GM23338 (cell line): ENCODE data around the gene ADCY5. TPM values are rescaled to one million over a fixed set of nuclear protein-coding genes. Genes with fewer than 3 reads are reported as not detected.
A peak's percentile ranks its signal among the peaks of the same experiment; 100 is the strongest.

Experiments used
- ATAC-seq: fragments of 200-7000 bp; cut with Tn5 transposase; 3 replicates; pipeline ENCODE4 v1.9.1; 2020
- DNase-seq: peaks from one replicate; pipeline ENCODE4 v3.0.0-alpha.2; 2015; ENCODE audit warnings: low spot score
- H2AFZ ChIP-seq: fragments of 200-600 bp; sonication (generic); 2 replicates; pipeline ENCODE4 v1.8.0; 2016; ENCODE audit warnings: antibody characterized with exemption, mild to moderate bottlenecking, moderate library complexity
- H3F3A ChIP-seq: fragments of 200-600 bp; sonication (generic); replicated peaks from 2 replicates; pipeline ENCODE4 v1.8.0; 2017; ENCODE audit warnings: antibody characterized with exemption, mixed run types, low read depth
- H3K27ac ChIP-seq: fragments of 200-600 bp; sonication (generic); 2 replicates; pipeline ENCODE4 v1.6.1; 2016; ENCODE audit warnings: low read depth
- H3K27me3 ChIP-seq: fragments of 200-600 bp; sonication (generic); 2 replicates; pipeline ENCODE4 v1.8.0; 2016; ENCODE audit warnings: mild to moderate bottlenecking, mixed run types, moderate library complexity; ENCODE audit not compliant: insufficient read depth
- H3K36me3 ChIP-seq: fragments of 200-600 bp; sonication (generic); 2 replicates; pipeline ENCODE4 v1.8.0; 2016; ENCODE audit warnings: mild to moderate bottlenecking; ENCODE audit not compliant: insufficient read depth
- H3K4me1 ChIP-seq: fragments of 200-600 bp; sonication (generic); 2 replicates; pipeline ENCODE4 v1.8.0; 2016; ENCODE audit warnings: mild to moderate bottlenecking, moderate library complexity; ENCODE audit not compliant: insufficient read depth
- H3K4me2 ChIP-seq: fragments of 200-600 bp; sonication (generic); 2 replicates; pipeline ENCODE4 v1.7.1; 2017; ENCODE audit warnings: mixed run types
- H3K4me3 ChIP-seq: fragments of 200-600 bp; sonication (generic); 2 replicates; pipeline ENCODE4 v1.6.1; 2016; ENCODE audit warnings: mixed run types
- H3K79me2 ChIP-seq: fragments of 200-600 bp; sonication (generic); replicated peaks from 2 replicates; pipeline ENCODE4 v1.8.0; 2017; ENCODE audit warnings: mild to moderate bottlenecking; ENCODE audit not compliant: insufficient read depth
- H3K9me2 ChIP-seq: fragments of 200-600 bp; sonication (generic); 2 replicates; pipeline ENCODE4 v1.8.0; 2017; ENCODE audit not compliant: insufficient read depth
- H4K20me1 ChIP-seq: fragments of 200-600 bp; sonication (generic); replicated peaks from 2 replicates; pipeline ENCODE4 v1.8.0; 2017; ENCODE audit warnings: mild to moderate bottlenecking; ENCODE audit not compliant: insufficient read depth
- H3K27ac Mint-ChIP-seq: 2 replicates; pipeline ENCODE4 v1.8.0; 2020; ENCODE audit warnings: inconsistent platforms, mild to moderate bottlenecking, moderate library complexity, mixed read lengths
- H3K27me3 Mint-ChIP-seq: 3 replicates; pipeline ENCODE4 v1.8.0; 2022; ENCODE audit warnings: low read depth, mild to moderate bottlenecking, moderate library complexity, mixed read lengths, inconsistent platforms; ENCODE audit not compliant: insufficient read depth, poor library complexity
- H3K36me3 Mint-ChIP-seq: 3 replicates; pipeline ENCODE4 v1.8.0; 2021; ENCODE audit warnings: low read depth, mild to moderate bottlenecking, inconsistent platforms, moderate library complexity, mixed read lengths
- H3K4me1 Mint-ChIP-seq: 3 replicates; pipeline ENCODE4 v1.8.0; 2020; ENCODE audit warnings: mild to moderate bottlenecking, inconsistent platforms, mixed read lengths
- H3K4me3 Mint-ChIP-seq: 3 replicates; pipeline ENCODE4 v1.8.0; 2021; ENCODE audit warnings: moderate library complexity, mild to moderate bottlenecking, inconsistent platforms, mixed read lengths
- H3K9me3 Mint-ChIP-seq: 3 replicates; pipeline ENCODE4 v1.8.0; 2020; ENCODE audit warnings: moderate library complexity, mild to moderate bottlenecking, inconsistent platforms, mixed read lengths
- CREB1 ChIP-seq: fragments of 250-450 bp; sonication (Bioruptor Pico); IDR thresholded peaks from 2 replicates; pipeline ENCODE4 v1.5.0; 2020; ENCODE audit warnings: low read depth, mild to moderate bottlenecking, moderate library complexity
- EZH2phosphoT487 ChIP-seq: fragments of 200-600 bp; sonication (generic); IDR thresholded peaks from one replicate; pipeline ENCODE4 v1.8.1; 2018; ENCODE audit warnings: antibody characterized with exemption; ENCODE audit not compliant: unreplicated experiment
- POLR2AphosphoS5 ChIP-seq: IDR thresholded peaks from 2 replicates; pipeline ENCODE4 v1.6.1; 2016; ENCODE audit warnings: antibody characterized with exemption, low read depth
- ZNF114 ChIP-seq: fragments of 250-450 bp; sonication (Bioruptor Pico); IDR thresholded peaks from 2 replicates; pipeline ENCODE4 v1.5.0; 2020; ENCODE audit warnings: mild to moderate bottlenecking, moderate library complexity
- ZNF331 ChIP-seq: fragments of 250-450 bp; sonication (Bioruptor Pico); IDR thresholded peaks from 2 replicates; pipeline ENCODE4 v1.5.0; 2020; ENCODE audit warnings: low read depth, mild to moderate bottlenecking, moderate library complexity
- polyA plus RNA-seq: library from polyadenylated mRNA; unstranded; fragments of >200 nt; fragmentation: Nextera tagmentation; extraction: Ambion mirVana; gene quantifications from 2 replicates; pipeline ENCODE4 v1.2.1, GENCODE V29; 2016
- total RNA-seq: library from RNA; depleted of rRNA; stranded (reverse); fragments of >200 nt; shearing (Covaris generic); gene quantifications from 2 replicates; pipeline ENCODE4 v1.2.3, GENCODE V29; 2014
- TF ChIP-seq, protein P1 (sequence below): fragments of 250-450 bp; sonication (Bioruptor Pico); IDR thresholded peaks from 2 replicates; pipeline ENCODE4 v1.5.0; 2020; ENCODE audit warnings: mild to moderate bottlenecking, moderate library complexity
- TF ChIP-seq, protein P2 (sequence below), 2 experiments: fragments of 200-600 bp in 1 of 2; sonication (generic) in 1 of 2; conservative IDR thresholded peaks; 2 replicates each; pipeline versions ENCODE4 v1.5.1 to v1.6.1; 2016 to 2017; ENCODE audit warnings: antibody characterized with exemption in 2 of 2, low read depth in 2 of 2, mild to moderate bottlenecking in 2 of 2, moderate library complexity in 1 of 2
- TF ChIP-seq, protein P3 (sequence below): IDR thresholded peaks from one replicate; pipeline ENCODE4 v1.6.1; 2018; ENCODE audit warnings: antibody characterized with exemption; ENCODE audit not compliant: unreplicated experiment
- TF ChIP-seq, protein P4 (sequence below): IDR thresholded peaks from 2 replicates; pipeline ENCODE4 v1.6.1; 2016; ENCODE audit warnings: antibody characterized with exemption

ADCY5 gene
- total and polyA plus RNA-seq, 2 experiments from 2014 or later, result 3.5 to 10.2 TPM

DNA sequence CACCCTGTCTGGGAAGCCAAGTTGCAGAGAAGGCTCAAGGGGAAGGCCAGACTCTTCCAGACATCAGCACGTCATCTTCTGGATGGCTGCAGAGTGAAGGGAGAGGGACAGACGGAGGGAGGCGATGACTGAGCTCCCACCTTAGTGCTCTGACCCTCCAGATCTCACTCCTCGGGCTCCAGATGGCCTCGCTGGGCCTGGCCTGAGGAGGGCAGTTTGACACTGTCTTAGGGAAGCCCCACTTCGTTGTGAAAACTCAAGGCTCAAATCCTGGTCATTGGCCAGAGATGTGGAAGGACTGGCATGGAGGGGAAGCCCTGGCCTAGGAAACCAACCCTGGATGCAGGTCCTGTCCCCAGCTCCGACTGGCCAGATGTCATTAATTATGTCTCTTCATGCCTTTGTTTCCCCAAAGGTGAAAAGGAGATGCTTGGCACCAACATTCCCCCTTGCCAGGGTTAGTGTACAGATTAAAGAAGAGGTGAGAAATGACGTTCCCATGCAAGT, 70.4 kb downstream of the ADCY5 start:
- Histone ChIP-seq H3K36me3 (no peaks in the 10 kb centered on the region), H3F3A (no peaks in the 10 kb centered on the region), H3K27ac (no peak overlapping the region), H3K79me2 (no peaks in the 10 kb centered on the region), H3K4me2 (no peak overlapping the region), H3K9me2 (no peaks in the 10 kb centered on the region), H2AFZ (no peak overlapping the region), H3K27me3 (no peaks in the 10 kb centered on the region), H4K20me1 (no peaks in the 10 kb centered on the region), H3K4me1 (peaks cover 4% of the 10 kb centered on the region), H3K4me3 (no peak overlapping the region)
- Mint-ChIP-seq H3K4me3 (no peak overlapping the region), H3K9me3 (no peaks in the 10 kb centered on the region), H3K27ac (no peak overlapping the region), H3K36me3 (no peaks in the 10 kb centered on the region), H3K27me3 (peaks cover 3% of the 10 kb centered on the region), H3K4me1 (peaks cover 10% of the 10 kb centered on the region)
- ATAC-seq (no peak), DNase-seq (no peak)
- TF ChIP-seq, protein P1, sequence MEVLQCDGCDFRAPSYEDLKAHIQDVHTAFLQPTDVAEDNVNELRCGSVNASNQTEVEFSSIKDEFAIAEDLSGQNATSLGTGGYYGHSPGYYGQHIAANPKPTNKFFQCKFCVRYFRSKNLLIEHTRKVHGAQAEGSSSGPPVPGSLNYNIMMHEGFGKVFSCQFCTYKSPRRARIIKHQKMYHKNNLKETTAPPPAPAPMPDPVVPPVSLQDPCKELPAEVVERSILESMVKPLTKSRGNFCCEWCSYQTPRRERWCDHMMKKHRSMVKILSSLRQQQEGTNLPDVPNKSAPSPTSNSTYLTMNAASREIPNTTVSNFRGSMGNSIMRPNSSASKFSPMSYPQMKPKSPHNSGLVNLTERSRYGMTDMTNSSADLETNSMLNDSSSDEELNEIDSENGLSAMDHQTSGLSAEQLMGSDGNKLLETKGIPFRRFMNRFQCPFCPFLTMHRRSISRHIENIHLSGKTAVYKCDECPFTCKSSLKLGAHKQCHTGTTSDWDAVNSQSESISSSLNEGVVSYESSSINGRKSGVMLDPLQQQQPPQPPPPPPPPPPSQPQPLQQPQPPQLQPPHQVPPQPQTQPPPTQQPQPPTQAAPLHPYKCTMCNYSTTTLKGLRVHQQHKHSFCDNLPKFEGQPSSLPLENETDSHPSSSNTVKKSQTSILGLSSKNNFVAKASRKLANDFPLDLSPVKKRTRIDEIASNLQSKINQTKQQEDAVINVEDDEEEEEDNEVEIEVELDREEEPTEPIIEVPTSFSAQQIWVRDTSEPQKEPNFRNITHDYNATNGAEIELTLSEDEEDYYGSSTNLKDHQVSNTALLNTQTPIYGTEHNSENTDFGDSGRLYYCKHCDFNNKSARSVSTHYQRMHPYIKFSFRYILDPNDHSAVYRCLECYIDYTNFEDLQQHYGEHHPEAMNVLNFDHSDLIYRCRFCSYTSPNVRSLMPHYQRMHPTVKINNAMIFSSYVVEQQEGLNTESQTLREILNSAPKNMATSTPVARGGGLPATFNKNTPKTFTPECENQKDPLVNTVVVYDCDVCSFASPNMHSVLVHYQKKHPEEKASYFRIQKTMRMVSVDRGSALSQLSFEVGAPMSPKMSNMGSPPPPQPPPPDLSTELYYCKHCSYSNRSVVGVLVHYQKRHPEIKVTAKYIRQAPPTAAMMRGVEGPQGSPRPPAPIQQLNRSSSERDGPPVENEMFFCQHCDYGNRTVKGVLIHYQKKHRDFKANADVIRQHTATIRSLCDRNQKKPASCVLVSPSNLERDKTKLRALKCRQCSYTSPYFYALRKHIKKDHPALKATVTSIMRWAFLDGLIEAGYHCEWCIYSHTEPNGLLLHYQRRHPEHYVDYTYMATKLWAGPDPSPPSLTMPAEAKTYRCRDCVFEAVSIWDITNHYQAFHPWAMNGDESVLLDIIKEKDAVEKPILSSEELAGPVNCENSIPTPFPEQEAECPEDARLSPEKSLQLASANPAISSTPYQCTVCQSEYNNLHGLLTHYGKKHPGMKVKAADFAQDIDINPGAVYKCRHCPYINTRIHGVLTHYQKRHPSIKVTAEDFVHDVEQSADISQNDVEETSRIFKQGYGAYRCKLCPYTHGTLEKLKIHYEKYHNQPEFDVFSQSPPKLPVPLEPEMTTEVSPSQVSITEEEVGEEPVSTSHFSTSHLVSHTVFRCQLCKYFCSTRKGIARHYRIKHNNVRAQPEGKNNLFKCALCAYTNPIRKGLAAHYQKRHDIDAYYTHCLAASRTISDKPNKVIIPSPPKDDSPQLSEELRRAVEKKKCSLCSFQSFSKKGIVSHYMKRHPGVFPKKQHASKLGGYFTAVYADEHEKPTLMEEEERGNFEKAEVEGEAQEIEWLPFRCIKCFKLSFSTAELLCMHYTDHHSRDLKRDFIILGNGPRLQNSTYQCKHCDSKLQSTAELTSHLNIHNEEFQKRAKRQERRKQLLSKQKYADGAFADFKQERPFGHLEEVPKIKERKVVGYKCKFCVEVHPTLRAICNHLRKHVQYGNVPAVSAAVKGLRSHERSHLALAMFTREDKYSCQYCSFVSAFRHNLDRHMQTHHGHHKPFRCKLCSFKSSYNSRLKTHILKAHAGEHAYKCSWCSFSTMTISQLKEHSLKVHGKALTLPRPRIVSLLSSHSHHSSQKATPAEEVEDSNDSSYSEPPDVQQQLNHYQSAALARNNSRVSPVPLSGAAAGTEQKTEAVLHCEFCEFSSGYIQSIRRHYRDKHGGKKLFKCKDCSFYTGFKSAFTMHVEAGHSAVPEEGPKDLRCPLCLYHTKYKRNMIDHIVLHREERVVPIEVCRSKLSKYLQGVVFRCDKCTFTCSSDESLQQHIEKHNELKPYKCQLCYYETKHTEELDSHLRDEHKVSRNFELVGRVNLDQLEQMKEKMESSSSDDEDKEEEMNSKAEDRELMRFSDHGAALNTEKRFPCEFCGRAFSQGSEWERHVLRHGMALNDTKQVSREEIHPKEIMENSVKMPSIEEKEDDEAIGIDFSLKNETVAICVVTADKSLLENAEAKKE (CRISPR knock-in tag), result no peak
- TF ChIP-seq, protein P2, sequence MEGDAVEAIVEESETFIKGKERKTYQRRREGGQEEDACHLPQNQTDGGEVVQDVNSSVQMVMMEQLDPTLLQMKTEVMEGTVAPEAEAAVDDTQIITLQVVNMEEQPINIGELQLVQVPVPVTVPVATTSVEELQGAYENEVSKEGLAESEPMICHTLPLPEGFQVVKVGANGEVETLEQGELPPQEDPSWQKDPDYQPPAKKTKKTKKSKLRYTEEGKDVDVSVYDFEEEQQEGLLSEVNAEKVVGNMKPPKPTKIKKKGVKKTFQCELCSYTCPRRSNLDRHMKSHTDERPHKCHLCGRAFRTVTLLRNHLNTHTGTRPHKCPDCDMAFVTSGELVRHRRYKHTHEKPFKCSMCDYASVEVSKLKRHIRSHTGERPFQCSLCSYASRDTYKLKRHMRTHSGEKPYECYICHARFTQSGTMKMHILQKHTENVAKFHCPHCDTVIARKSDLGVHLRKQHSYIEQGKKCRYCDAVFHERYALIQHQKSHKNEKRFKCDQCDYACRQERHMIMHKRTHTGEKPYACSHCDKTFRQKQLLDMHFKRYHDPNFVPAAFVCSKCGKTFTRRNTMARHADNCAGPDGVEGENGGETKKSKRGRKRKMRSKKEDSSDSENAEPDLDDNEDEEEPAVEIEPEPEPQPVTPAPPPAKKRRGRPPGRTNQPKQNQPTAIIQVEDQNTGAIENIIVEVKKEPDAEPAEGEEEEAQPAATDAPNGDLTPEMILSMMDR (conservative IDR thresholded peaks at IDR 0.05; ENCODE audit: low read depth in 2 of 2), result peak in 1 of 2 experiments; percentile 51; a peak in 2 of 4 replicates

DNA sequence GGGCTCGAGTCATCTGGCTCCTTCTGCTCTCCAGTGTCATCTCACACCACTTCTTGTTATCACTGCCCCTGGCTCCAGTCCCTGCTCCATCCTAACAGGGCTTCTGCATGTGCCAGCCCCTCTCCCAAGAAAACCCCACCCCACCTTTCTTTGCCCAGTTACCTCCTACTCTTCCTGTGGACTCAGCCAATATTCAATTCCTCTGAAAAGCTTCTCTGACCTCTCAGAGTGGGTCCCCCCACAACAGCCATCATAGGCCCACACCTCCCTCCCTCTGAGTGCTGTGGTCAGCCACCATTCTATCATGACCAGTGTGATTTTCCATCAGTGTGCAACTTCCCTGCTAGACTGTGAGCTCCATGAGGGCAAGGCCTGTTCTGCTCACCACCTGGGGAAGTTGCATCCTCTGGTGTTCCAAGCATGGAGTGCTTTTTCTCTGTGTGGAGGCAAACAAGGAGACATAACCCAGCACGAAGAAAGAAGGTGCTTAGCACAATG, 71.6 kb downstream of the ADCY5 start:
- peaks cover 3% of the 10 kb centered on the region for H3K27me3 Mint-ChIP-seq
- H3K4me3 Mint-ChIP-seq, result no peak overlapping the region
- Histone ChIP-seq H3F3A (no peaks in the 10 kb centered on the region), H3K4me1 (no peaks in the 10 kb centered on the region), H3K4me2 (no peak overlapping the region), H3K36me3 (no peaks in the 10 kb centered on the region), H4K20me1 (no peaks in the 10 kb centered on the region), H3K9me2 (no peaks in the 10 kb centered on the region), H3K4me3 (no peak overlapping the region), H3K79me2 (no peaks in the 10 kb centered on the region), H3K27ac (no peak overlapping the region), H2AFZ (no peak overlapping the region), H3K27me3 (no peaks in the 10 kb centered on the region)
- no peaks in the 10 kb centered on the region for H3K9me3 Mint-ChIP-seq
- no peaks in the 10 kb centered on the region; the same call in 2 of the 3 replicates for H3K4me1 Mint-ChIP-seq
- H3K27ac Mint-ChIP-seq, result no peak overlapping the region
- no peaks in the 10 kb centered on the region for H3K36me3 Mint-ChIP-seq
- ATAC-seq, result no peak
- DNase-seq, result no peak
- TF ChIP-seq, protein P3, sequence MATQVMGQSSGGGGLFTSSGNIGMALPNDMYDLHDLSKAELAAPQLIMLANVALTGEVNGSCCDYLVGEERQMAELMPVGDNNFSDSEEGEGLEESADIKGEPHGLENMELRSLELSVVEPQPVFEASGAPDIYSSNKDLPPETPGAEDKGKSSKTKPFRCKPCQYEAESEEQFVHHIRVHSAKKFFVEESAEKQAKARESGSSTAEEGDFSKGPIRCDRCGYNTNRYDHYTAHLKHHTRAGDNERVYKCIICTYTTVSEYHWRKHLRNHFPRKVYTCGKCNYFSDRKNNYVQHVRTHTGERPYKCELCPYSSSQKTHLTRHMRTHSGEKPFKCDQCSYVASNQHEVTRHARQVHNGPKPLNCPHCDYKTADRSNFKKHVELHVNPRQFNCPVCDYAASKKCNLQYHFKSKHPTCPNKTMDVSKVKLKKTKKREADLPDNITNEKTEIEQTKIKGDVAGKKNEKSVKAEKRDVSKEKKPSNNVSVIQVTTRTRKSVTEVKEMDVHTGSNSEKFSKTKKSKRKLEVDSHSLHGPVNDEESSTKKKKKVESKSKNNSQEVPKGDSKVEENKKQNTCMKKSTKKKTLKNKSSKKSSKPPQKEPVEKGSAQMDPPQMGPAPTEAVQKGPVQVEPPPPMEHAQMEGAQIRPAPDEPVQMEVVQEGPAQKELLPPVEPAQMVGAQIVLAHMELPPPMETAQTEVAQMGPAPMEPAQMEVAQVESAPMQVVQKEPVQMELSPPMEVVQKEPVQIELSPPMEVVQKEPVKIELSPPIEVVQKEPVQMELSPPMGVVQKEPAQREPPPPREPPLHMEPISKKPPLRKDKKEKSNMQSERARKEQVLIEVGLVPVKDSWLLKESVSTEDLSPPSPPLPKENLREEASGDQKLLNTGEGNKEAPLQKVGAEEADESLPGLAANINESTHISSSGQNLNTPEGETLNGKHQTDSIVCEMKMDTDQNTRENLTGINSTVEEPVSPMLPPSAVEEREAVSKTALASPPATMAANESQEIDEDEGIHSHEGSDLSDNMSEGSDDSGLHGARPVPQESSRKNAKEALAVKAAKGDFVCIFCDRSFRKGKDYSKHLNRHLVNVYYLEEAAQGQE, result no peak
- TF ChIP-seq, protein P4, sequence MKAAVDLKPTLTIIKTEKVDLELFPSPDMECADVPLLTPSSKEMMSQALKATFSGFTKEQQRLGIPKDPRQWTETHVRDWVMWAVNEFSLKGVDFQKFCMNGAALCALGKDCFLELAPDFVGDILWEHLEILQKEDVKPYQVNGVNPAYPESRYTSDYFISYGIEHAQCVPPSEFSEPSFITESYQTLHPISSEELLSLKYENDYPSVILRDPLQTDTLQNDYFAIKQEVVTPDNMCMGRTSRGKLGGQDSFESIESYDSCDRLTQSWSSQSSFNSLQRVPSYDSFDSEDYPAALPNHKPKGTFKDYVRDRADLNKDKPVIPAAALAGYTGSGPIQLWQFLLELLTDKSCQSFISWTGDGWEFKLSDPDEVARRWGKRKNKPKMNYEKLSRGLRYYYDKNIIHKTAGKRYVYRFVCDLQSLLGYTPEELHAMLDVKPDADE, result no peak
- no peak for TF ChIP-seq EZH2phosphoT487
- no peak for TF ChIP-seq POLR2AphosphoS5
- no peak for TF ChIP-seq ZNF331 (CRISPR knock-in tag)
- TF ChIP-seq CREB1 (CRISPR knock-in tag), result no peak
- no peak for TF ChIP-seq ZNF114 (CRISPR knock-in tag)
